HG03196 (cell line): ENCODE results near the gene MTHFD2L.
"Not testable (repeated sequence)": the region's sequence is repeated elsewhere in the genome, so short reads cannot be mapped to it uniquely, and the experiment has no call there.

Experiments
- ATAC-seq: cut with Tn5 transposase; IDR thresholded peaks from one replicate; pipeline ENCODE4 v1.9.1; 2021; ENCODE audit not compliant: unreplicated experiment

The MTHFD2L gene

GRCh38 chr4:74132188-74132587, 25.7 kb upstream of the MTHFD2L start:
- not testable (repeated sequence) for ATAC-seq

- ATAC-seq: no peak
Observed at GRCh38 chr4:74132944-74133343, 25.0 kb upstream of the MTHFD2L start.

GRCh38 chr4:74133786-74134499, 24.0 kb upstream of the MTHFD2L start:
- ATAC-seq: no peak

DNA sequence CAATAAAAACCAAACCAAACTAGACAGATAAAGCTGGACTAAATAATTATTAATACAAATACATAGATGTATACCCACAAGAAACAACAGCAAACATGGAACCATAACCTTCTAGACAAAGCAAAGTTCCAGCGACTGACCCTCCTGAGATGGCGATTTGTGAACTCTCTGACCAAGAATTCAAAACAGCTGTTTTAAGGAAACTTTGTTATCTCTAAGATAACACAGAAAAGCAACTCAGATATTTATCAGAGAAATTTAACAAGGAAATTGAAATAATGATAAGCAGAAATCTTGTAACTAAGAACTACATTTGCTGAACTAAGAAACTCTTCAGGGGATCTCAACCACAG, 23.4 kb upstream of the MTHFD2L start:
- no peak for ATAC-seq

DNA sequence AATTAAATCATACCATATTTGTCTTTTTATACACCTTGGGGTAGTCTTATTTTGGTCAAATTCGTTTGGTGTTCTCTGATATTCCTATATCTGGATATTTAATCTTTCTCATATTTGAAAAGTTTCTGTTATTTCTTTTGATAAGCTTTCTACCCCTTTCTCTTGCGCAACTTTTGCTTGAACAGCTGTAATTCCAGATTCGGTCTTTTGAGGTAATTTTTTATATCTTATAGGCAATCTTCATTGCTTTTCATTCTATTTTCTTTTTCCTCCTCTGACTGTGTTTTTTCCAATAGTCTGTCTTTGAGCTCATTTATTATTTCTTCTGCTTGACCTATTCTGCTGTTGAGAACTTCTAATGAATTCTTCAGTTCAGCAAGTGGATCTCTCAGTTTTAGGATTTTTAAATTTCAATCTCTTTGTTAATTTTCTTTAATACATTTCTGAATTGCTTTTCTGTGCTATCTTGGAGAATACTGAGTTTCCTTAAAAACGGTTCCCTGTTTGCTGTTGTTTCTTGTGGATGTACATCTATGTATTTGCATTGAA, 11.3 kb upstream of the MTHFD2L start:
- no peak for ATAC-seq

DNA sequence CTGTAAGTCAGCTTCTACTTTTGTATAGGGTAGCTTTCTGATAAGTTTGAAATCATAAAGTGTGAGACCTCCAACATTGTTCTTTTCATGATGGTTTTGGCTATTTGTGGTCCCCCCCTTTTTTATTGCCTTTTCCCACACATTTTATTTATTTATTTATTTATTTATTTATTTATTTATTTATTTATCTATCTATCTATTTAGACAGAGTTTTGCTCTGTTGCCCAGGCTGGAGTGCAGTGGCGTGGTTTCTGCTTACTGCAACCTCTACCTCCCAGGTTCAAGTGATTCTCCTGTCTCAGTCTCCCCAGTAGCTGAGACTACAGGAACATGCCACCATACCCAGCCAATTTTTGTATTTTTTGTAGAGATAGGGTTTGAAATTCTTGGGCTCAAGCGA, 9.7 kb upstream of the MTHFD2L start:
- no peak for ATAC-seq

- no peak for ATAC-seq
Observed at GRCh38 chr4:74152836-74153235, 5.1 kb upstream of the MTHFD2L start.

DNA sequence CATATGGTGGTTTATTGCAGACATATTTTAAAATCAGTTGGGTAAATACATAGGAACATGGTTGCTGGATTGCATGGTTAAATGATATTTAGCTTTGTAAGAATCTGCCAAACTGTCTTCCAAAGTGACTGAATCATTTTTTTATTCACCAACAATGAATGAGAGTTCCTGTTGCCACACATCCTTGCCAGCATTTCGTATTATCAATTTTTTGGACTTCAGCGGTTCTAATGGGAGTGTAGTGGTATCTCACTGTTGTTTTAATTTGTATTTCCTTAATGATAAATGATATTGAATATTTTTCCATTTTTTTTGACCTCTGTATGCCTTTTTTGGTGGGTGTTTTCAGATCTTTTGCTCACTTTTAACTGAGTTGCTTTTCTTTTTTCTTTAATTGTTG, 1.4 kb upstream of the MTHFD2L start:
- no peak for ATAC-seq

DNA sequence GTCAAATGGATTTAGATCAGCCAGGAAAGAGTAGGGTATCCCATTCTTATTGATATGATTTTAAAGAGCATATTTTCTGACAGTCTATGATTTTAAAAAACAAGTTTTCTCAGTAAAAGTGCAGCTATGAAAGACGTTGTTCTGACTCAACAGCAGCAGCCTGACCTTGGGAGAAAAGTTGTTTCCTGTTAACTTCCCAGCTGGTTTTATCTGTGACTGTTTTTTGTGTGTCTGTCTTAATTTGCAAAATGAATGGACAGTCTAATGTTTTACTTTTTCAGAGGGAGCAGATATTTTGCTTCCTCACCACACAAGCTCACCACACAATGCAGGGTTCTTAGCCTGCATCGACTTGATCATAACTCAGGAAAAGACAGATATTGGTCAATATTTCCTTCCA, 764 bp upstream of the MTHFD2L start:
- no peak for ATAC-seq

GRCh38 chr4:74158466-74159142, 686 bp downstream of the MTHFD2L start:
- ATAC-seq: no peak

GRCh38 chr4:74159143-74159709, 1.3 kb downstream of the MTHFD2L start:
- no peak for ATAC-seq

DNA sequence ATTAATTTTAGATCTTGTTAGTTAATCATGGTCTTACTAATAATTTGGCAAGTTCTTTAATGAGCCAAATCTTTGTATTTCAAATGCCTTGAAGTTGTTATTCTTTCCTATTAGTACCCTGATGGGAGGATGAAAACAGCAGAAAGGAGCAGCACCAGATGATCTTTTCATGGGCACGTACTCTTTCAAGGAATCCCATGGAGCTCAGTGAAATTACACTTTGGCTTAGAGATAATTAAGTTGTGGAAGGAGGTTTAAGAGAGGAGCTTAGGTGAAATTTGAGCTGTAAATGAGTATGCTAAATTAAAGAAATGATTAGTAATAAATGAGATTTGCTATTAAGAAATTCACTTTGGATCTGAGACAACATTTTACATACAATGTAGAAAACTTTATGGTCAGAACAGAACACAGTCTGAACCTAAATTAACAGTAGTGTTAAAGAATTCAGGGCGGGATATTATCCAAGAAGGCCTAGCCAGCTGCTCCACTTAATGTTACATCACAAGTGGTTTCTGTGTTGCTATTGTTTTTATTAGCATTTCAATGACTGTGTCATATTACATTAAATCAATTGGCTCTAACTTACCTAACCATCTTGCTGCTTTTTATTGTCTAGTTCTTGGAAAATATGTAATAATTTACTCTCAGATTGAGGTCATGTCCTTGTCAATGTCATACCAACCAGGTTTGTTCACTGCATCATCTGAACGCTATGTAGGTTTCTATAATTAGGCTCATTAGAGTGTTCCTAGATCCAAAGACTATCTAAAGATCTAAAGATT, 3.9 kb downstream of the MTHFD2L start:
- no peak for ATAC-seq

- no peak for ATAC-seq
Observed at GRCh38 chr4:74166135-74166534, 8.2 kb downstream of the MTHFD2L start.

DNA sequence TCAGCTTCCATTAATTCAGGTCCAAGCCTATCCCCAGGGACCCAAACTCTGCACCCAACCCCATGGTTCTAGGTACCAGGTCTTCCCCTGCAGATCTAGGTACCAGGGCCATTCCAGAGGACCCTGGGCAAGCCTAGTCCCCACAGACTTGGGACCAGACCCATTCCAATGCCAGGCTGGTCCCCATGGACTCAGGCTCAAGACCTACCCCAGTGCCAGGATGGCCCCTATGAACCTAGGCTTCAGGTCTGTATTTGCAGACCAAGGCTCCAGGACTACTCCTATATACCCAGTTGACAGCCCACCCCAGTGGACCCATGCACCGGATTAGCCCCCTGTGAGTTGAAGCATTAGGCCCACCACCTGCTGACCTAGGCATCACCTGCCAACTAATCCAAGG, 8.9 kb downstream of the MTHFD2L start:
- no peak for ATAC-seq

DNA sequence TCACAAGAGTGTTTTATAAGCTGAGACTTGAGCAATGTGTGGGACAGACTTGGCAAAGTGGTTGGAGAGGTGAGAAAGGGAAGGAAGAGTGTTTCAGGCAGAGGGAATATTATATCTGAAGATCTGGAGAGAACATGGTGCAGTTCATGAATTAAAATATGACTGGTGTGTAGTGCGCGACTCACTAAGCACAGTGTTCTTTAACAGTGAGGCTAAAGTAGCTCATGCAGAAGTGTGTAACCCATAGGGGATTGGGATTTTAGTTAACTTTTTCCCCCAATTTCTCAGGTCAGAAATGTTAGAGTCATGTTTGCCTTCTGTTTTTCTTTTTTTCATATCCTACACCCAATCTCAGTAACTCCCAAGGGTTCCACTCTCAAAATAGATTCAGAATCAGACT, 9.7 kb downstream of the MTHFD2L start:
- ATAC-seq: no peak

DNA sequence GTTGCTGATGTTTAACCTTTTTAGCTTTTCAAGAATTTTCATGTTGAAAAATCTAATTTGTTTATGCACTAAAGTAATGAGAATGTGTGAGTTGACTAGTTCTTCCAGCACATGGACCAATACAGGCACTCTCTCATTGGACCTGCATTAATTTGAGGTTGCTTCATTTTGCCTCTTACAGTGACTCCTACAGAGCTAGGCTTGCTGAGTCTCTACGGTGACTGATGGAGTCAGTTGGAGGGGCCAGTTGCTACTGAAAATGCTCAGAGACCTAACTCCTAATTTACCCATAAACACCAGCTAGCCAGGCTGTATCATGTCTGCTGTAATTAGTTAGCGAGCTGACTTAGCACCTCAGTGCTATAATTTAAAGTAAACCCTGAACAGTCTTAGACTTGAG, 10.9 kb downstream of the MTHFD2L start:
- no peak for ATAC-seq

DNA sequence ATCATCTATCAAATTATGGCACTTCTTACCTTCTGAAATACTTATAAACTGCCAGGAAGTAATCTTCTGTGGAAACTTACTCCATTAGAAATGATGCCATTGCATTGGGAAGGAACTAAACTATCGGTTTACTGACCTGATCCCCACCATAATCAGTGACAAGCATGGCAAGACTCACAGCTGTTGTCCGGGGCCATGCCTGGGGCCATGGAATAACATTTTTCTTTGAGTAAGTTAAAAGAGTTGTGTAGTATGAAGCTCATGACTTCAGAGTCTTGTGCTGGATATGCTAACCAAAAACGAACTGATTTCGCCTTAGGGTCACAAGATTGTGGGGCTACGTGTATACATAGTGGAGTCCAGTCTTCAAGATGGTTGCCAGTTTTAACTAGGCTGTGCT, 15.4 kb downstream of the MTHFD2L start:
- no peak for ATAC-seq

- ATAC-seq: no peak
Observed at GRCh38 chr4:74174421-74174820, 16.5 kb downstream of the MTHFD2L start.

DNA sequence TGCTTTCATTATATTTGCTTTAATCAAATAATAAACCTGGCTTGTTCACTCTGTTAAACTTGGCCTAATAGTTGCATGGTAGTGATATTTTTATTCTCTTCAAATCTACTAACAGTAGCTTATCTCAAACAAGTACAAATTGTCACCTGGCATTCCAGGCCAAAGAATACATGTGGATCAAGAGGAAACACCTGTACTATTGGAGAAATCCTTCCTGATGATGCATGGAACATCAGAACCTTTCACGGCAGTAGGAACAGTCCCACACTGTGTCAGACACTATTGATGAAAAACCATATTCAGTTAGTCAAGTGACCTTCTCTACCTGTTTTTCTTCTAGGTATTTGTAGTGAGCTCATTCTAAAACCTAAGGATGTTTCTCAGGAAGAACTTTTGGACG, 17.0 kb downstream of the MTHFD2L start:
- ATAC-seq: no peak

- no peak for ATAC-seq
Observed at GRCh38 chr4:74175379-74175778, 17.5 kb downstream of the MTHFD2L start.

GRCh38 chr4:74178798-74179197, 20.9 kb downstream of the MTHFD2L start:
- no peak for ATAC-seq

DNA sequence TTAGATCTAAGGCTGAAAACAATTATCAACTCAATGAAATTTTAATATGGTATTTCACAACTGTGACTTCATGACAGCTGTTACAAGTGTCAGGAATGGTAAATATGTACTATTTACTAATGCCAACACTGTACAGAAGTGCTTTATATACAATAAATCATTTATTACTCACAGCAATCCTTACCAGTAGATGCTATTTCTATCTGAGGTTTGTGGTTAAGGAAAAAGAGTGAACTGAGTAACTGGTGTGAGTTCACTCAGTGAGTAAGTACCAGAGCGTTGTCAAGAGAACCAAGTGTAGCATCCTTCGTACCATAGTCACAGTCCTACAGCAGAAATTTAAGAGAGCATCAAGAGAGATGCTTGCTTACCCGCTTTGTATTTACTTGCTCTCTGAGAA, 23.3 kb downstream of the MTHFD2L start:
- no peak for ATAC-seq
